Measurements from ENCODE around the gene STRBP. TPM values are rescaled to one million over a fixed set of nuclear protein-coding genes. Genes with fewer than 3 reads are reported as not detected.

The STRBP gene
- total and polyA plus RNA-seq, 12 donors = 4.2 to 12.4 (median 8.1) TPM

DNA sequence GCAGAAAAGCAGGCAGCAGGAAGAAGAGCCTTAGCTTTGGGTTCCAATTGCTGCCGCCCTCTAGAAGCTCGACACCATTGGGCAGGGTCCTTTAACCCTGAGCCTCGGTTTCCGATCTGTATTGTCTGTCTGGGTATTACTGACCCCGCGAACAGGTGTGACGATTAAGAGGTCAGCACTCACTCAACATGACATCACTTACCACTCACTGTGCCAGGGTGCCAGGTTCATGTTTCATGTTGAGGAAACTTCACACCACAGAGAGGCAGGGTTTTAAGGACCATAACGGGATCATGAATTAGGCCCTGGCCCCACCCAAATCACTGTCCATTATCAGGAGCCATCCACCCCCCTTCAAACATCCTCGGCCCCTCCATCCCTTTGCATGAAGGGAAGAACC is 159.4 kb downstream of the STRBP start:
- no peaks in the 10 kb centered on the region for H3K27me3 ChIP-seq
- H3K9me3 ChIP-seq (replicated peaks in 1 of 3) = no peaks in the 10 kb centered on the region
- DNase-seq = no peak
- WGBS, 4 donors = 91 to 95% (median 93%) methylated on average over 9 of the region's 9 CpGs
- intact Hi-C loops (cut with DNase I) = no loop called here
- TF ChIP-seq POLR2A (IDR thresholded peaks at IDR 0.05) = no peak
- TF ChIP-seq, protein P1, sequence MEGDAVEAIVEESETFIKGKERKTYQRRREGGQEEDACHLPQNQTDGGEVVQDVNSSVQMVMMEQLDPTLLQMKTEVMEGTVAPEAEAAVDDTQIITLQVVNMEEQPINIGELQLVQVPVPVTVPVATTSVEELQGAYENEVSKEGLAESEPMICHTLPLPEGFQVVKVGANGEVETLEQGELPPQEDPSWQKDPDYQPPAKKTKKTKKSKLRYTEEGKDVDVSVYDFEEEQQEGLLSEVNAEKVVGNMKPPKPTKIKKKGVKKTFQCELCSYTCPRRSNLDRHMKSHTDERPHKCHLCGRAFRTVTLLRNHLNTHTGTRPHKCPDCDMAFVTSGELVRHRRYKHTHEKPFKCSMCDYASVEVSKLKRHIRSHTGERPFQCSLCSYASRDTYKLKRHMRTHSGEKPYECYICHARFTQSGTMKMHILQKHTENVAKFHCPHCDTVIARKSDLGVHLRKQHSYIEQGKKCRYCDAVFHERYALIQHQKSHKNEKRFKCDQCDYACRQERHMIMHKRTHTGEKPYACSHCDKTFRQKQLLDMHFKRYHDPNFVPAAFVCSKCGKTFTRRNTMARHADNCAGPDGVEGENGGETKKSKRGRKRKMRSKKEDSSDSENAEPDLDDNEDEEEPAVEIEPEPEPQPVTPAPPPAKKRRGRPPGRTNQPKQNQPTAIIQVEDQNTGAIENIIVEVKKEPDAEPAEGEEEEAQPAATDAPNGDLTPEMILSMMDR (IDR thresholded peaks at IDR 0.05) = no peak
- H3K4me3 ChIP-seq = no peak overlapping the region
- no peak overlapping the region for H3K27ac ChIP-seq
- H3K36me3 ChIP-seq (replicated peaks in 1 of 2) = peaks cover 0 to 29% of the 10 kb centered on the region in 2 donors
- H3K4me1 ChIP-seq (replicated peaks in 1 of 2) = no peaks in the 10 kb centered on the region

DNA sequence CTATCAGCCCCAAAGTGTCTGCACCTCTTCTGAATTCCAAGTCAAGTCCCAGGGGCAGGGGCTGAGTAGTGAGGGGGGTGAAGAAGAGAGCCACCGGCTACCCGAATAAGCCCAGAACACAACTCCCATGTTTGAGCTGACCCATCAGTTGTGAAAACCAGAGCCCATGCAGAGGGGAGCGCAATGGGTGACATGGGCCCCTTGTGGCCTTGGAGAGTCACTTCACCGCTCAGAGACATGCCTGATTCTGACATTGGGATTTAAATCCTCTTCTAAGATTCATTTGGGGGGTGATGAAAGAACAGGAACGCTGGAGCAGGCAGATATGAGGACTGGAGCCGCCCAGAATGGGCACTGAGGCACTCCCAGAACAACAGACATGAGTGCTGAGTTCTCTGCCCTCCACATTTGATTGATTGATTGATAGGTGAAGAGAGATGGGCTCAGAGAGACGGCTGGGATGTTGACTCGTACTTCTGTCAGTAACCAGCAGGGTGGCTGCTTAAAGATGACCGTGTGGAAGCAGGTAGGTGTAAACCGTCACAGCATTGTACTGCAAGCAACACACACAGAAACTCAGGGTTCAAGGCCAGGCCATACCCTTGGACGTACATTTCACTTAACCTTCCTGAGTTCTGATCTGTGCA is 160.6 kb downstream of the STRBP start:
- 70 to 89% (median 84%) methylated on average over 11 of the region's 11 CpGs for WGBS, 4 donors
- Histone ChIP-seq H3K27me3 (no peaks in the 10 kb centered on the region), H3K9me3 (replicated peaks in 1 of 3) (no peaks in the 10 kb centered on the region), H3K4me1 (replicated peaks in 1 of 2) (no peaks in the 10 kb centered on the region), H3K27ac (no peak overlapping the region), H3K36me3 (replicated peaks in 1 of 2) (peaks cover 0 to 34% of the 10 kb centered on the region in 2 donors), H3K4me3 (no peak overlapping the region)
- intact Hi-C loops (cut with DNase I) = no loop called here
- DNase-seq = no peak
- no peak for TF ChIP-seq POLR2A (IDR thresholded peaks at IDR 0.05)
- TF ChIP-seq, protein P1 (IDR thresholded peaks at IDR 0.05) = no peak

DNA sequence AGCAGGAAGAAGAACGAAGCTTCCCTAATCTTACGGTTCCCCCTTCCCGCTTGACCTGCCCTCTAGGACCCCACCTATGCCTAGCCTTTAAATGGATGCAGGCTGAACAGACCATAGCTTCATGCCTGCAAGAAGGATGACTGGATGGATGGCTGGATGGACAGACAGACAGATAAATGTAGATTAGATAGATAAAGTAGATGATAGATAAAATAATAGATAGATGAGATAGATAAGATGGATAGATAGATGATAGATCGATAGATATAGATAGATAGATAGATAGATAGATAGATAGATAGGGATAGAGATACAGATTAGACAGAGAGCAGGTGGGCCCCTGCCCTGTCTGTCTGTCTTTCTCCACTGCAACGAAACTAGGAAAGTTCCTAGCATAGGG is 162.9 kb downstream of the STRBP start:
- TF ChIP-seq, protein P1 (IDR thresholded peaks at IDR 0.05) = no peak
- no peak for TF ChIP-seq POLR2A (IDR thresholded peaks at IDR 0.05)
- H3K4me3 ChIP-seq = no peak overlapping the region
- no peak for DNase-seq
- H3K4me1 ChIP-seq (replicated peaks in 1 of 2) = no peaks in the 10 kb centered on the region
- 82 to 93% (median 93%) methylated on average over 5 of the region's 5 CpGs for WGBS, 4 donors
- intact Hi-C loops (cut with DNase I) = no loop called here
- no peaks in the 10 kb centered on the region for H3K27me3 ChIP-seq
- H3K9me3 ChIP-seq (replicated peaks in 1 of 3) = no peaks in the 10 kb centered on the region
- H3K27ac ChIP-seq = no peak overlapping the region
- peaks cover 0 to 47% of the 10 kb centered on the region in 2 donors for H3K36me3 ChIP-seq (replicated peaks in 1 of 2)

DNA sequence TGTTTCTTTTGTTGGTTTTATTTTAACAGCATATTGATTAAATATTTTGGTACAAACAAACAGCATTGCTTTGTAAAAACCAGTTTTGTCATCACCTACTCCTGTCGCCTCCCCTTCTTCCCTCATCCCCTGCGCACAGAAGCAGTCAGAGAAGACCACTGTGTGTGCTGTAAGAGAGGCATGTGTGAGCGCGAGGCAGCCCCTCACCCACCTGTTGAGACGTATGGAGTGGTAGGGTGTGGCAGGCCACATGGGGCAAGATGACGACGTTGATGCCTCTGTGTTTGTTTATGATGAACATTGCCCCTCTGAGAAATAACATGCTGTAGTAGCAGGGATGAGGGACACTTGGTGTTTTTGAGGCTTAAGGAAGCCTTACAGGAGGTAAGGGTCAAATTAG is 163.6 kb downstream of the STRBP start:
- WGBS, 4 donors = 86 to 93% (median 90%) methylated on average over 7 of the region's 7 CpGs
- Histone ChIP-seq H3K4me3 (no peak overlapping the region), H3K36me3 (replicated peaks in 1 of 2) (peaks cover 0 to 51% of the 10 kb centered on the region in 2 donors), H3K27ac (no peak overlapping the region), H3K27me3 (no peaks in the 10 kb centered on the region), H3K9me3 (replicated peaks in 1 of 3) (no peaks in the 10 kb centered on the region), H3K4me1 (replicated peaks in 1 of 2) (no peaks in the 10 kb centered on the region)
- no peak for TF ChIP-seq POLR2A (IDR thresholded peaks at IDR 0.05)
- TF ChIP-seq, protein P1 (IDR thresholded peaks at IDR 0.05) = no peak
- no peak for DNase-seq
- intact Hi-C loops (cut with DNase I) = no loop called here
